HCT116 (cell line): ENCODE results near the gene CLDN14.

Experiments
- CBX3 ChIP-seq: IDR thresholded peaks from 2 replicates; pipeline ENCODE4 v1.6.1; 2012; ENCODE audit warnings: low read depth
- CTCF ChIP-seq, 3 experiments: fragments of 200-600 bp in 1 of 3; sonication (generic) in 1 of 3; IDR thresholded peaks in 2 of 3; conservative IDR thresholded peaks in 1 of 3; 2 replicates each; pipeline ENCODE4 v1.5.1; 2012 to 2017; ENCODE audit warnings: low read depth in 2 of 3, low read length in 2 of 3, antibody characterized with exemption in 1 of 3, borderline replicate concordance in 1 of 3, control low read depth in 1 of 3, mild to moderate bottlenecking in 1 of 3, mixed read lengths in 1 of 3, mixed run types in 1 of 3, moderate library complexity in 1 of 3; ENCODE audit not compliant: insufficient read depth in 1 of 3
- MAX ChIP-seq: IDR thresholded peaks from 2 replicates; pipeline ENCODE4 v1.6.1; 2012
- POLR2A ChIP-seq: IDR thresholded peaks from 2 replicates; pipeline ENCODE4 v1.7.0; 2011; ENCODE audit warnings: borderline replicate concordance; ENCODE audit not compliant: insufficient read depth, insufficient read length; ENCODE audit errors: extremely low read depth
- RAD21 ChIP-seq: IDR thresholded peaks from 2 replicates; pipeline ENCODE4 v1.6.1; 2012; ENCODE audit warnings: low read depth, mild to moderate bottlenecking
- TCF7L2 ChIP-seq: IDR thresholded peaks from 2 replicates; pipeline ENCODE4 v1.7.0; 2011; ENCODE audit warnings: borderline replicate concordance, inconsistent platforms; ENCODE audit not compliant: insufficient read depth, insufficient read length; ENCODE audit errors: extremely low read depth
- ZBTB33 ChIP-seq: IDR thresholded peaks from 2 replicates; pipeline ENCODE4 v1.6.1; 2011; ENCODE audit warnings: mild to moderate bottlenecking, low read length, moderate library complexity; ENCODE audit not compliant: insufficient replicate concordance; ENCODE audit errors: extremely low read depth

GRCh38 chr21:36412916-36413315 is 67.0 kb downstream of the CLDN14 start:
- TF ChIP-seq CTCF (IDR thresholded peaks at IDR 0.05 in 2 of 3, conservative IDR thresholded peaks at IDR 0.05 in 1 of 3; ENCODE audit: borderline replicate concordance in 1 of 3, insufficient read depth in 1 of 3, low read depth in 2 of 3, low read length in 2 of 3) (no peak), MAX (no peak), POLR2A (no peak), TCF7L2 (no peak), ZBTB33 (no peak), RAD21 (no peak), CBX3 (no peak)
